ENCODE data around the gene CCNQ.

Gene CCNQ

GRCh38 chrX:153551135-153551534 lies 47.8 kb downstream of the CCNQ start:
- no peak overlapping the region for H3K27ac ChIP-seq (ENCODE audit: extremely low read depth, low read depth, low read length)
- TF ChIP-seq FEZF1 (tag by site-specific recombination; IDR thresholded peaks at IDR 0.05) (peak; percentile 53), ZNF792 (tag by site-specific recombination; IDR thresholded peaks at IDR 0.05) (no peak)
- H3K9me3 ChIP-seq (ENCODE audit: control insufficient read depth, insufficient read depth, low read depth, low read length), result no peaks in the 10 kb centered on the region
- H3K4me1 ChIP-seq (ENCODE audit: control insufficient read depth, insufficient read depth, low read length), result no peaks in the 10 kb centered on the region
- CTCF ChIA-PET, result interaction anchor here (0.7 to 3.5 kb wide), 5 partner anchors 11 to 524 kb away, joined by 3 to 14 read pairs (median 4); no protein-coding TSS in a partner anchor
- POLR2A ChIA-PET, result no interaction called here
- no peaks in the 10 kb centered on the region for H3K36me3 ChIP-seq (ENCODE audit: control insufficient read depth in 2 of 2, insufficient read depth in 1 of 2, low read length in 2 of 2)
- H3K4me3 ChIP-seq (ENCODE audit: low read depth, low read length), result no peak overlapping the region

DNA sequence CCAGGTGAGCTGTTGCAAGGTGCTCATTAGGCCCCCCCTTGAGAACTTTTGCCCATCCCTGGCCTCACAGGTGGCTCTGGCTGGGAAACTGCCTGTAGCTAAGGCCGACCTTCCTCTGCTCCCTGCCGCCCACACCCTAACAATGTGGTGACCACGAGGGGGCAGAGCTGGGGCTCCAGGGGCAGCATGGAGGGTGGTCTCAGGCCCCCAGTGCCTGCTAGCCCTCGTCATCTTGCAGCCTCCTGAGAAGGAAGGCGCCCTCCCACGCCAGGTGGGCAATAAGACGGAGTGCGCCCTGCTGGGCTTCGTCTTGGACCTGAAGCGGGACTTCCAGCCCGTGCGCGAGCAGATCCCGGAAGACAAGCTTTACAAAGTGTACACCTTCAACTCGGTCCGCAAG lies 49.1 kb downstream of the CCNQ start:
- Histone ChIP-seq H3K4me1 (ENCODE audit: control insufficient read depth, insufficient read depth, low read length) (no peaks in the 10 kb centered on the region), H3K4me3 (ENCODE audit: low read depth, low read length) (no peak overlapping the region), H3K27ac (ENCODE audit: extremely low read depth, low read depth, low read length) (no peak overlapping the region), H3K36me3 (ENCODE audit: control insufficient read depth in 2 of 2, insufficient read depth in 1 of 2, low read length in 2 of 2) (no peaks in the 10 kb centered on the region), H3K9me3 (ENCODE audit: control insufficient read depth, insufficient read depth, low read depth, low read length) (no peaks in the 10 kb centered on the region)
- ChIA-PET POLR2A (no interaction called here), CTCF (interaction anchor here (0.7 to 3.5 kb wide), 6 partner anchors 10 to 654 kb away, joined by 3 to 14 read pairs (median 3); no protein-coding TSS in a partner anchor)
- no peak; the same call in 1 of the 2 replicates for TF ChIP-seq ZFHX2 (tag by site-specific recombination; conservative IDR thresholded peaks at IDR 0.05)
- 0 out of 2 replicates have a peak, but pooled peaks have one; percentile 15 for TF ChIP-seq EGR2 (tag by site-specific recombination; IDR thresholded peaks at IDR 0.05; ENCODE audit: low read depth)

DNA sequence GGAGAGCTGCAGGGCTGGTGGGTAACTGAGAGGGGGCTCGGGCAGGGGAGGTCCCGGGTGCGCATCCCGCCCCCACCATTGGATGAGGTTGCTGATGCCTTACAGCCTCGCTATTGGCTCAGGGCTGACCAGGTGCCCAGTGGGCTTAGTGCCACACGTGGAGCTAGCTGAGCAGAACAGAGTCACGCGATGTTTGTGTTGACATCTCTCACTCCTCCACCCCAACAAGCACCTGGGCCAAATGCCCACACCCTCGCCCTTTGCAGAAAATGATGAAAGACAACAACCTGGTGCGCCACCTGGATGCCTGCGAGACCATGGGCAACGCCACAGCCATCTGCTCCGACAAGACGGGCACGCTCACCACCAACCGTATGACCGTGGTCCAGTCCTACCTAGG lies 49.7 kb downstream of the CCNQ start:
- H3K36me3 ChIP-seq (ENCODE audit: control insufficient read depth in 2 of 2, insufficient read depth in 1 of 2, low read length in 2 of 2), result no peaks in the 10 kb centered on the region
- H3K4me3 ChIP-seq (ENCODE audit: low read depth, low read length), result no peak overlapping the region
- H3K9me3 ChIP-seq (ENCODE audit: control insufficient read depth, insufficient read depth, low read depth, low read length), result no peaks in the 10 kb centered on the region
- no peaks in the 10 kb centered on the region for H3K4me1 ChIP-seq (ENCODE audit: control insufficient read depth, insufficient read depth, low read length)
- TF ChIP-seq ZNF2 (tag by site-specific recombination; IDR thresholded peaks at IDR 0.05), result no peak
- no peak for TF ChIP-seq GLI2 (tag by site-specific recombination; IDR thresholded peaks at IDR 0.05; ENCODE audit: borderline replicate concordance, low read depth)
- no peak for TF ChIP-seq ZFP69B (tag by site-specific recombination; IDR thresholded peaks at IDR 0.05)
- ChIA-PET CTCF (interaction anchor here (0.6 to 3.5 kb wide), 9 partner anchors 9 to 1169 kb away, joined by 3 to 14 read pairs (median 3); no protein-coding TSS in a partner anchor), POLR2A (no interaction called here)
- no peak overlapping the region for H3K27ac ChIP-seq (ENCODE audit: extremely low read depth, low read depth, low read length)

GRCh38 chrX:153547195-153547594 lies 51.7 kb downstream of the CCNQ start:
- Histone ChIP-seq H3K9me3 (ENCODE audit: control insufficient read depth, insufficient read depth, low read depth, low read length) (no peaks in the 10 kb centered on the region), H3K27ac (ENCODE audit: extremely low read depth, low read depth, low read length) (no peak overlapping the region), H3K36me3 (ENCODE audit: control insufficient read depth in 2 of 2, insufficient read depth in 1 of 2, low read length in 2 of 2) (no peaks in the 10 kb centered on the region), H3K4me1 (ENCODE audit: control insufficient read depth, insufficient read depth, low read length) (no peaks in the 10 kb centered on the region), H3K4me3 (ENCODE audit: low read depth, low read length) (no peak overlapping the region)
- CTCF ChIA-PET, result interaction anchor here (0.6 to 1.7 kb wide), 2 partner anchors 121 to 403 kb away, joined by 3 to 10 read pairs; no protein-coding TSS in a partner anchor
- TF ChIP-seq ZNF585B (tag by site-specific recombination; IDR thresholded peaks at IDR 0.05), result no peak
- no peak for TF ChIP-seq MEIS1 (CRISPR knock-in tag; IDR thresholded peaks at IDR 0.05; ENCODE audit: borderline replicate concordance)
- TF ChIP-seq ZNF558 (tag by site-specific recombination; IDR thresholded peaks at IDR 0.05), result no peak
- no peak for TF ChIP-seq ZNF521 (tag by site-specific recombination; IDR thresholded peaks at IDR 0.05)
- no peak for TF ChIP-seq KLF7 (tag by site-specific recombination; IDR thresholded peaks at IDR 0.05; ENCODE audit: borderline replicate concordance)
- TF ChIP-seq, protein P1, sequence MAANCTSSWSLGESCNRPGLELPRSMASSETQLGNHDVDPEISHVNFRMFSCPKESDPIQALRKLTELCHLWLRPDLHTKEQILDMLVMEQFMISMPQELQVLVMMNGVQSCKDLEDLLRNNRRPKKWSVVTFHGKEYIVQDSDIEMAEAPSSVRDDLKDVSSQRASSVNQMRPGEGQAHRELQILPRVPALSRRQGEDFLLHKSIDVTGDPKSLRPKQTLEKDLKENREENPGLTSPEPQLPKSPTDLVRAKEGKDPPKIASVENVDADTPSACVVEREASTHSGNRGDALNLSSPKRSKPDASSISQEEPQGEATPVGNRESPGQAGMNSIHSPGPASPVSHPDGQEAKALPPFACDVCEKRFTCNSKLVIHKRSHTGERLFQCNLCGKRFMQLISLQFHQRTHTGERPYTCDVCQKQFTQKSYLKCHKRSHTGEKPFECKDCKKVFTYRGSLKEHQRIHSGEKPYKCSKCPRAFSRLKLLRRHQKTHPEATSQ (tag by site-specific recombination; IDR thresholded peaks at IDR 0.05), result no peak
- TF ChIP-seq SP7 (tag by site-specific recombination; IDR thresholded peaks at IDR 0.05), result no peak
- TF ChIP-seq ZNF624 (tag by site-specific recombination; IDR thresholded peaks at IDR 0.05), result no peak
- no peak for TF ChIP-seq ZBTB17 (tag by site-specific recombination; IDR thresholded peaks at IDR 0.05)
- TF ChIP-seq ZNF785 (tag by site-specific recombination; IDR thresholded peaks at IDR 0.05), result no peak
- no peak for TF ChIP-seq ZNF341 (tag by site-specific recombination; IDR thresholded peaks at IDR 0.05; ENCODE audit: low read depth)
- TF ChIP-seq ZNF202 (tag by site-specific recombination; IDR thresholded peaks at IDR 0.05; ENCODE audit: borderline replicate concordance), result no peak
- no peak for TF ChIP-seq SETDB1 (IDR thresholded peaks at IDR 0.05; ENCODE audit: insufficient read length, low read length)
- no peak for TF ChIP-seq ZNF501 (tag by site-specific recombination; IDR thresholded peaks at IDR 0.05)
- no peak for TF ChIP-seq ZNF600 (tag by site-specific recombination; IDR thresholded peaks at IDR 0.05)
- POLR2A ChIA-PET, result no interaction called here
